ENCODE results near the gene ABCG4.
"Not testable (repeated sequence)": the region's sequence is repeated elsewhere in the genome, so short reads cannot be mapped to it uniquely, and the experiment has no call there.

ABCG4 gene

GRCh38 chr11:119181677-119182412 lies 33.0 kb downstream of the ABCG4 start:
- no peak for DNase-seq (ENCODE audit: low read depth, low spot score)

- not testable (repeated sequence) for DNase-seq (ENCODE audit: low read depth, low spot score)
These were observed 35.5 kb downstream of the ABCG4 start for GRCh38 chr11:119184399-119184798.

GRCh38 chr11:119185981-119186634 lies 37.3 kb downstream of the ABCG4 start:
- no peak for DNase-seq (ENCODE audit: low read depth, low spot score)

GRCh38 chr11:119187123-119187892 lies 38.5 kb downstream of the ABCG4 start:
- no peak for DNase-seq (ENCODE audit: low read depth, low spot score)

GRCh38 chr11:119188067-119188466 lies 39.2 kb downstream of the ABCG4 start:
- no peak for DNase-seq (ENCODE audit: low read depth, low spot score)

- DNase-seq (ENCODE audit: low read depth, low spot score) = no peak
These were observed 40.0 kb downstream of the ABCG4 start for GRCh38 chr11:119188887-119189286.

GRCh38 chr11:119189393-119189792 lies 40.5 kb downstream of the ABCG4 start:
- DNase-seq (ENCODE audit: low read depth, low spot score) = no peak

GRCh38 chr11:119190531-119190930 lies 41.7 kb downstream of the ABCG4 start:
- DNase-seq (ENCODE audit: low read depth, low spot score) = no peak

- not testable (repeated sequence) for DNase-seq (ENCODE audit: low read depth, low spot score)
These were observed 42.4 kb downstream of the ABCG4 start for GRCh38 chr11:119191265-119191664.

- no peak for DNase-seq (ENCODE audit: low read depth, low spot score)
These were observed 43.3 kb downstream of the ABCG4 start for GRCh38 chr11:119192111-119192510.

GRCh38 chr11:119193001-119193400 lies 44.1 kb downstream of the ABCG4 start:
- DNase-seq (ENCODE audit: low read depth, low spot score) = no peak

GRCh38 chr11:119193626-119194025 lies 44.8 kb downstream of the ABCG4 start:
- DNase-seq (ENCODE audit: low read depth, low spot score) = no peak

GRCh38 chr11:119194811-119195440 lies 46.1 kb downstream of the ABCG4 start:
- no peak for DNase-seq (ENCODE audit: low read depth, low spot score)

- no peak for DNase-seq (ENCODE audit: low read depth, low spot score)
These were observed 46.8 kb downstream of the ABCG4 start for GRCh38 chr11:119195680-119196079.

GRCh38 chr11:119196833-119197483 lies 48.1 kb downstream of the ABCG4 start:
- peak; percentile 56 for DNase-seq (ENCODE audit: low read depth, low spot score)

GRCh38 chr11:119198925-119199324 lies 50.1 kb downstream of the ABCG4 start:
- DNase-seq (ENCODE audit: low read depth, low spot score) = no peak

GRCh38 chr11:119201236-119201635 lies 52.4 kb downstream of the ABCG4 start:
- not testable (repeated sequence) for DNase-seq (ENCODE audit: low read depth, low spot score)

- DNase-seq (ENCODE audit: low read depth, low spot score) = no peak
These were observed 53.7 kb downstream of the ABCG4 start for GRCh38 chr11:119202554-119202953.

- DNase-seq (ENCODE audit: low read depth, low spot score) = no peak
These were observed 55.2 kb downstream of the ABCG4 start for GRCh38 chr11:119204066-119204465.

- no peak for DNase-seq (ENCODE audit: low read depth, low spot score)
These were observed 56.2 kb downstream of the ABCG4 start for GRCh38 chr11:119205080-119205479.
